H1 (cell line): ENCODE results near the gene PKD2. TPM values are rescaled to one million over a fixed set of nuclear protein-coding genes. Genes with fewer than 3 reads are reported as not detected.

Experiments
- CTCF ChIA-PET: fragments of 300-600 bp; sonication (Branson Sonifier 250); formaldehyde crosslinking; loops from one replicate; lab custom pipeline; 2021; ENCODE audit not compliant: partially characterized antibody; lab: Charles Lee
- POLR2A ChIA-PET: fragments of 300-600 bp; sonication (Branson Sonifier 250); formaldehyde crosslinking; loops from one replicate; lab custom pipeline; 2021; ENCODE audit warnings: inconsistent platforms; ENCODE audit not compliant: partially characterized antibody; lab: Charles Lee
- DNase-seq, 2 experiments: peaks; one replicate each; pipeline versions ENCODE4 v3.0.0 to v3.0.0-alpha.2; 2010 to 2022; ENCODE audit warnings: low spot score in 2 of 2, low read depth in 1 of 2, mixed read lengths in 1 of 2
- FAIRE-seq: peaks from 2 replicates; lab custom pipeline; 2011; peaks lifted over from hg19 to GRCh38; lab: Jason Lieb, UNC
- H2AFZ ChIP-seq: 2 replicates; pipeline ENCODE4 v1.8.1; 2012; ENCODE audit warnings: low read length, inconsistent platforms
- H2AK5ac ChIP-seq: 2 replicates; pipeline ENCODE4 v1.6.1; 2013; ENCODE audit warnings: low read depth, low read length
- H2BK120ac ChIP-seq: replicated peaks from 2 replicates; pipeline ENCODE3; 2013; ENCODE audit warnings: low read depth, low read length, inconsistent platforms
- H2BK12ac ChIP-seq: 2 replicates; pipeline ENCODE4 v1.6.1; 2013; ENCODE audit warnings: low read depth, low read length
- H2BK15ac ChIP-seq: 2 replicates; pipeline ENCODE4 v1.6.1; 2013; ENCODE audit warnings: low read length
- H2BK20ac ChIP-seq: 2 replicates; pipeline ENCODE4 v1.6.1; 2013; ENCODE audit warnings: low read length
- H2BK5ac ChIP-seq: 2 replicates; pipeline ENCODE4 v1.6.1; 2013; ENCODE audit warnings: low read depth, low read length
- H3K14ac ChIP-seq: 2 replicates; pipeline ENCODE4 v1.6.1; 2013; ENCODE audit warnings: inconsistent platforms; ENCODE audit not compliant: insufficient read length
- H3K18ac ChIP-seq: 2 replicates; pipeline ENCODE4 v1.6.1; 2013; ENCODE audit warnings: low read length; ENCODE audit errors: extremely low read depth
- H3K23ac ChIP-seq: 2 replicates; pipeline ENCODE4 v1.6.1; 2013; ENCODE audit warnings: inconsistent platforms; ENCODE audit not compliant: insufficient read length
- H3K23me2 ChIP-seq: 2 replicates; pipeline ENCODE4 v1.6.1; 2013; ENCODE audit warnings: low read depth, low read length
- H3K27ac ChIP-seq: 2 replicates; pipeline ENCODE4 v1.6.1; 2011; ENCODE audit warnings: low read depth, low read length, inconsistent platforms
- H3K27me3 ChIP-seq, 4 experiments: replicated peaks in 1 of 4; 1 replicate in 1 of 4; 2 replicates in 3 of 4; pipeline versions ENCODE4 v1.6.1 to v1.8.1; 2011 to 2013; ENCODE audit warnings: low read length in 3 of 4, mild to moderate bottlenecking in 3 of 4, inconsistent platforms in 2 of 4, mixed read lengths in 2 of 4, moderate library complexity in 1 of 4; ENCODE audit not compliant: control insufficient read depth in 3 of 4, insufficient read depth in 3 of 4; ENCODE audit errors: extremely low read depth in 1 of 4
- H3K36me3 ChIP-seq, 4 experiments: 2 replicates each; pipeline versions ENCODE4 v1.6.1 to v1.8.1; 2011 to 2013; ENCODE audit warnings: mild to moderate bottlenecking in 4 of 4, low read length in 3 of 4, moderate library complexity in 2 of 4, control low read depth in 1 of 4, inconsistent platforms in 1 of 4; ENCODE audit not compliant: insufficient read depth in 4 of 4, control insufficient read depth in 2 of 4
- H3K4ac ChIP-seq: replicated peaks from 2 replicates; pipeline ENCODE3; 2013; ENCODE audit warnings: low read length, low read depth, mixed read lengths, inconsistent platforms; ENCODE audit not compliant: insufficient read length
- H3K4me1 ChIP-seq, 4 experiments: replicated peaks in 1 of 4; 1 replicate in 1 of 4; 2 replicates in 3 of 4; pipeline versions ENCODE4 v1.6.1 to v1.8.1; 2011 to 2013; ENCODE audit warnings: low read length in 3 of 4, inconsistent platforms in 2 of 4, mixed read lengths in 1 of 4; ENCODE audit not compliant: insufficient read depth in 4 of 4, control insufficient read depth in 3 of 4
- H3K4me2 ChIP-seq, 2 experiments: 2 replicates each; pipeline versions ENCODE4 v1.6.1 to v1.8.1; 2011 to 2013; ENCODE audit warnings: low read depth in 2 of 2, low read length in 2 of 2, control low read depth in 1 of 2, inconsistent platforms in 1 of 2, mild to moderate bottlenecking in 1 of 2; ENCODE audit not compliant: insufficient read depth in 1 of 2
- H3K4me3 ChIP-seq, 4 experiments: fragments of 200-600, 300-600 bp in 1 of 4; sonication (generic), shearing (Covaris generic), sonication (Bioruptor Twin) in 1 of 4; 2 replicates each; pipeline versions ENCODE4 v1.5.1 to v1.8.1; 2011 to 2016; ENCODE audit warnings: low read length in 4 of 4, low read depth in 3 of 4, control low read depth in 2 of 4, inconsistent platforms in 2 of 4, mild to moderate bottlenecking in 2 of 4, mixed read lengths in 1 of 4, moderate library complexity in 1 of 4; ENCODE audit not compliant: insufficient read depth in 2 of 4; ENCODE audit errors: extremely low read depth in 1 of 4
- H3K56ac ChIP-seq: replicated peaks from 2 replicates; pipeline ENCODE3; 2013; ENCODE audit warnings: low read depth, mild to moderate bottlenecking, mixed read lengths, low read length, inconsistent platforms; ENCODE audit not compliant: insufficient read length
- H3K79me1 ChIP-seq: 2 replicates; pipeline ENCODE4 v1.6.1; 2013; ENCODE audit warnings: low read depth, low read length, control low read depth
- H3K79me2 ChIP-seq, 2 experiments: 2 replicates each; pipeline versions ENCODE4 v1.6.1 to v1.8.1; 2012 to 2013; ENCODE audit warnings: low read length in 2 of 2, mild to moderate bottlenecking in 2 of 2, inconsistent platforms in 1 of 2; ENCODE audit not compliant: insufficient read depth in 2 of 2, control insufficient read depth in 1 of 2
- H3K9ac ChIP-seq, 4 experiments: replicated peaks in 1 of 4; 1 replicate in 1 of 4; 2 replicates in 3 of 4; pipeline versions ENCODE4 v1.6.1 to v1.8.1; 2011 to 2013; ENCODE audit warnings: low read depth in 3 of 4, low read length in 3 of 4, control low read depth in 2 of 4, mild to moderate bottlenecking in 2 of 4, moderate library complexity in 2 of 4, inconsistent platforms in 1 of 4; ENCODE audit errors: extremely low read depth in 1 of 4
- H3K9me3 ChIP-seq, 2 experiments: 2 replicates each; pipeline versions ENCODE4 v1.6.1 to v1.8.1; 2012 to 2013; ENCODE audit warnings: mild to moderate bottlenecking in 2 of 2, moderate library complexity in 2 of 2, control low read depth in 1 of 2, inconsistent platforms in 1 of 2, low read depth in 1 of 2, low read length in 1 of 2, mixed read lengths in 1 of 2; ENCODE audit not compliant: insufficient read depth in 2 of 2
- H4K20me1 ChIP-seq, 2 experiments: replicated peaks in 1 of 2; 2 replicates each; pipeline versions ENCODE3 to v1.8.1; 2011 to 2013; ENCODE audit warnings: inconsistent platforms in 2 of 2, low read length in 2 of 2, mild to moderate bottlenecking in 1 of 2; ENCODE audit not compliant: insufficient read depth in 2 of 2, control insufficient read depth in 1 of 2
- H4K5ac ChIP-seq: 2 replicates; pipeline ENCODE4 v1.6.1; 2013; ENCODE audit warnings: low read length, low read depth, mixed read lengths, inconsistent platforms; ENCODE audit not compliant: insufficient read length
- H4K8ac ChIP-seq: 2 replicates; pipeline ENCODE4 v1.8.0; 2013; ENCODE audit warnings: mild to moderate bottlenecking, moderate library complexity, low read length, inconsistent platforms; ENCODE audit not compliant: insufficient read depth; ENCODE audit errors: extremely low read depth
- H4K91ac ChIP-seq: replicated peaks from 2 replicates; pipeline ENCODE3; 2013; ENCODE audit warnings: low read length, mixed read lengths, inconsistent platforms; ENCODE audit not compliant: insufficient read length
- EP300 ChIP-seq, 2 experiments: IDR thresholded peaks; 1 replicate in 1 of 2; 2 replicates in 1 of 2; pipeline ENCODE4 v1.6.1; 2011 to 2012; ENCODE audit warnings: low read depth in 2 of 2, low read length in 2 of 2, mild to moderate bottlenecking in 2 of 2, borderline replicate concordance in 1 of 2, inconsistent platforms in 1 of 2, moderate library complexity in 1 of 2
- GABPA ChIP-seq: IDR thresholded peaks from 2 replicates; pipeline ENCODE4 v1.6.1; 2011; ENCODE audit warnings: mild to moderate bottlenecking, low read length, moderate library complexity, borderline replicate concordance; ENCODE audit not compliant: insufficient read depth
- HDAC2 ChIP-seq, 2 experiments: fragments of 300-600 bp in 1 of 2; sonication (generic) in 1 of 2; IDR thresholded peaks; 2 replicates each; pipeline ENCODE4 v1.6.1; 2011 to 2012; ENCODE audit warnings: low read depth in 2 of 2, low read length in 2 of 2, mild to moderate bottlenecking in 2 of 2, moderate library complexity in 2 of 2, borderline replicate concordance in 1 of 2, inconsistent platforms in 1 of 2
- KDM1A ChIP-seq: fragments of 200-600, 300-600 bp; sonication (generic); IDR thresholded peaks from 2 replicates; pipeline ENCODE4 v1.7.1; 2016; ENCODE audit warnings: mild to moderate bottlenecking, low read length, borderline replicate concordance
- NRF1 ChIP-seq: IDR thresholded peaks from 2 replicates; pipeline ENCODE4 v1.6.1; 2011; ENCODE audit warnings: mild to moderate bottlenecking, low read depth, low read length, improper control_type of control experiment
- POLR2A ChIP-seq, 2 experiments: IDR thresholded peaks; 1 replicate in 1 of 2; 2 replicates in 1 of 2; pipeline ENCODE4 v1.6.1; 2011; ENCODE audit warnings: low read depth in 2 of 2, low read length in 2 of 2, mild to moderate bottlenecking in 2 of 2; ENCODE audit errors: control extremely low read depth in 1 of 2
- POU5F1 ChIP-seq: IDR thresholded peaks from 2 replicates; pipeline ENCODE4 v1.6.1; 2011; ENCODE audit warnings: low read depth, mild to moderate bottlenecking, low read length, moderate library complexity
- RAD21 ChIP-seq, 2 experiments: IDR thresholded peaks in 1 of 2; conservative IDR thresholded peaks in 1 of 2; 2 replicates each; pipeline ENCODE4 v1.6.1; 2011; ENCODE audit warnings: low read depth in 2 of 2, low read length in 2 of 2, improper control_type of control experiment in 1 of 2, inconsistent platforms in 1 of 2, mild to moderate bottlenecking in 1 of 2, moderate library complexity in 1 of 2
- TBP ChIP-seq: IDR thresholded peaks from 2 replicates; pipeline ENCODE4 v1.6.1; 2011; ENCODE audit warnings: low read depth, low read length, improper control_type of control experiment
- YY1 ChIP-seq: IDR thresholded peaks from 2 replicates; pipeline ENCODE4 v1.6.1; 2011; ENCODE audit warnings: low read depth, mild to moderate bottlenecking, low read length
- WGBS, 2 experiments: shearing (Covaris generic) in 1 of 2; methylation state at CpG; one replicate each; pipeline versions ENCODE4 v1.1.6 to v1.1.7; 2013 to 2015; ENCODE audit warnings: low lambda C conversion rate in 2 of 2, mixed read lengths in 2 of 2, inconsistent platforms in 1 of 2, low coverage in 1 of 2, missing lambda C conversion rate in 1 of 2; ENCODE audit not compliant: insufficient replicate concordance in 2 of 2, insufficient coverage in 1 of 2, insufficient read length in 1 of 2; ENCODE audit errors: extremely low coverage in 1 of 2, missing lambda C conversion rate in 1 of 2; 5-methylcytosine and 5-hydroxymethylcytosine counted together
- polyA plus RNA-seq, 7 experiments: library from polyadenylated mRNA; depleted of rRNA in 3 of 7; stranded (reverse) in 5 of 7; unstranded in 2 of 7; fragments of >200 nt in 5 of 7; fragments of 200-250 nt in 2 of 7; gene quantifications; 1 replicate in 5 of 7; 2 replicates in 1 of 7; 4 replicates in 1 of 7; pipeline versions ENCODE4 v1.2.1 to v1.2.3, GENCODE V29; 2011 to 2013; ENCODE audit warnings: missing spikeins in 2 of 7, mixed read lengths in 2 of 7
- total RNA-seq: library from RNA; stranded (reverse); fragmentation: NEBNext Ultra II Directional; extraction: Animal tissue kit (Norgen Biotek cat#: 25700); gene quantifications from 2 replicates; pipeline ENCODE4 v1.2.1, GENCODE V29; 2021

Gene PKD2
- total and polyA plus RNA-seq, 2 of the 8 experiments (the other 6 are each of a cell fraction or from before 2014, with no cell fraction given), result 16.0 to 32.0 TPM

DNA sequence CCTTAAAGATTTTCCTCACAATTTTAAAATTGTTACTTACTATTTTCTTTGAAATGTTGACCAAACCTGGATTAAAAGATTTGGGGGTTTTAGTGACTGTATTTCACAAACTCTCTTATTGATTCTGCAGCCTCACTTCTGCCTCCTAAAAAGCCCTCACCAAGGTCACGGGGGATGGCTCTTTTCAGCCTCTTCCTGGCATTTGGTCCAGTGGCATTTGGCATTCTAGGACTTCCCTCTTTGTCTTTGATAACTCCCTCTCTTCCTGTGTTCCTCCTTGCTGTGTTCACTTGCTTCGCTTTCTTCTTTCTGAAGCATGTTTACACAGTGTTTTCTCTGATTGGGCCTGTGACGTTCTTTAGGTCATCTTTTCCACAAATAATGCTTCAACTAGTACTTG lies 21.5 kb downstream of the PKD2 start:
- 87% methylated on average over 3 of the region's 3 CpGs; no CpG with 5 or more reads in 1 of the 2 experiments for WGBS, 2 experiments

More for the DNA sequence above, 21.5 kb downstream of the PKD2 start:
- Histone ChIP-seq H3K9me3 (peaks cover 18% of the 10 kb centered on the region in 2 experiments), H3K27me3 (no peaks in the 10 kb centered on the region), H3K4ac (no peak overlapping the region), H3K18ac (no peak overlapping the region), H3K14ac (no peak overlapping the region), H2BK20ac (no peak overlapping the region), H3K79me1 (peaks cover 2% of the 10 kb centered on the region; the same call in 1 of the 2 replicates), H3K36me3 (peaks cover 3 to 36% (median 16%) of the 10 kb centered on the region in 4 experiments; a peak in 5 of 8 replicates), H2BK5ac (no peak overlapping the region; the same call in 1 of the 2 replicates), H2AFZ (no peak overlapping the region), H4K91ac (no peak overlapping the region), H2BK15ac (no peak overlapping the region), H3K4me3 (no peak overlapping the region), H3K23ac (no peak overlapping the region), H2BK120ac (no peak overlapping the region), H4K20me1 (no peaks in the 10 kb centered on the region), H3K27ac (no peak overlapping the region), H3K56ac (no peak overlapping the region), H4K5ac (no peak overlapping the region), H3K23me2 (no peaks in the 10 kb centered on the region), H3K79me2 (peaks cover 0 to 6% of the 10 kb centered on the region in 2 experiments; a peak in 1 of 4 replicates), H3K4me2 (no peak overlapping the region), H3K4me1 (no peaks in the 10 kb centered on the region), H2BK12ac (no peak overlapping the region), H4K8ac (no peak overlapping the region), H2AK5ac (no peak overlapping the region), H3K9ac (no peak overlapping the region)
- POLR2A ChIA-PET, result interaction anchor here (1.3 kb wide), 1 partner anchor 9 kb away, joined by 3 read pairs; no protein-coding TSS in a partner anchor
- TF ChIP-seq EP300 (IDR thresholded peaks at IDR 0.05; ENCODE audit: borderline replicate concordance in 1 of 2, low read depth in 2 of 2, low read length in 2 of 2) (no peak), KDM1A (no peak), POLR2A (IDR thresholded peaks at IDR 0.05; ENCODE audit: control extremely low read depth in 1 of 2, low read depth in 2 of 2, low read length in 2 of 2) (no peak), TBP (no peak), RAD21 (IDR thresholded peaks at IDR 0.05 in 1 of 2, conservative IDR thresholded peaks at IDR 0.05 in 1 of 2; ENCODE audit: low read depth in 2 of 2, low read length in 2 of 2) (no peak), POU5F1 (no peak), YY1 (no peak), NRF1 (no peak), HDAC2 (IDR thresholded peaks at IDR 0.05; ENCODE audit: borderline replicate concordance in 1 of 2, low read depth in 2 of 2, low read length in 2 of 2) (no peak), GABPA (no peak)
- FAIRE-seq (peak; percentile 66), DNase-seq (no peak)
- CTCF ChIA-PET, result interaction anchor here (0.7 kb wide), 1 partner anchor 15 kb away, joined by 3 read pairs; no protein-coding TSS in a partner anchor
